Esophagus muscularis mucosa (tissue), 4 donors: ENCODE results near the gene NHLH2. TPM values are rescaled to one million over a fixed set of nuclear protein-coding genes. Genes with fewer than 3 reads are reported as not detected.

Experiments
- DNase-seq: peaks from one replicate; pipeline ENCODE4 v3.0.0-alpha.2; 2017; ENCODE audit errors: extremely low spot score
- H3K27ac ChIP-seq, 4 donors: fragments of 200-600 bp; sonication (generic); replicated peaks in 1 of 4; 1 replicate in 3 of 4; 2 replicates in 1 of 4; pipeline ENCODE4 v1.5.1; 2016 to 2019; ENCODE audit warnings: mild to moderate bottlenecking in 1 of 4
- H3K27me3 ChIP-seq, 4 donors: fragments of 200-600 bp; sonication (generic); one replicate each; pipeline versions ENCODE4 v1.5.1 to v1.6.0; 2016 to 2019
- H3K36me3 ChIP-seq, 4 donors: fragments of 200-600 bp; sonication (generic); one replicate each; pipeline ENCODE4 v1.5.1; 2016 to 2019
- H3K4me1 ChIP-seq, 4 donors: fragments of 200-600 bp; sonication (generic); one replicate each; pipeline ENCODE4 v1.5.1; 2016 to 2019
- H3K4me3 ChIP-seq, 4 donors: fragments of 200-600 bp; sonication (generic); 1 replicate in 2 of 4; 2 replicates in 2 of 4; pipeline ENCODE4 v1.5.1; 2016 to 2019; ENCODE audit warnings: mild to moderate bottlenecking in 4 of 4, moderate library complexity in 1 of 4
- H3K9me3 ChIP-seq, 4 donors: fragments of 200-600 bp; sonication (generic); 1 replicate in 3 of 4; 2 replicates in 1 of 4; pipeline ENCODE4 v1.5.1; 2016 to 2019
- EP300 ChIP-seq: sonication (generic); formaldehyde crosslinking; IDR thresholded peaks from one replicate; pipeline ENCODE4 v1.6.1; 2017; ENCODE audit warnings: antibody characterized with exemption
- POLR2A ChIP-seq: fragments of 450-650 bp; IDR thresholded peaks from one replicate; pipeline ENCODE4 v1.6.1; 2017; ENCODE audit warnings: antibody characterized with exemption, moderate library complexity, mild to moderate bottlenecking, low read depth
- POLR2AphosphoS5 ChIP-seq, 2 donors: sonication (generic); formaldehyde crosslinking; IDR thresholded peaks; one replicate each; pipeline ENCODE4 v1.6.1; 2017; ENCODE audit warnings: antibody characterized with exemption in 2 of 2
- WGBS: methylation state at CpG from one replicate; pipeline ENCODE4 v1.1.5; 2018; 5-methylcytosine and 5-hydroxymethylcytosine counted together
- intact Hi-C: fragments of 100-400 bp; cut with DNase I; formaldehyde crosslinking; loops from one replicate; pipeline ENCODE4 v1.15.1; 2023
- total RNA-seq, 4 donors: library from RNA; depleted of rRNA; stranded (reverse); fragments of >200 nt; gene quantifications; one replicate each; pipeline versions ENCODE4 v1.1.0 to v1.2.1, GENCODE V29; 2016
- TF ChIP-seq, protein P1 (sequence below), 3 experiments: fragments of 200-600 bp in 2 of 3; fragments of 450-650 bp in 1 of 3; sonication (generic) in 2 of 3; IDR thresholded peaks; one replicate each; pipeline ENCODE4 v1.5.1; 2017 to 2019; ENCODE audit warnings: antibody characterized with exemption in 3 of 3, mild to moderate bottlenecking in 2 of 3, moderate library complexity in 1 of 3

NHLH2 gene
- total RNA-seq, 4 donors from 2014 or later = not detected

DNA sequence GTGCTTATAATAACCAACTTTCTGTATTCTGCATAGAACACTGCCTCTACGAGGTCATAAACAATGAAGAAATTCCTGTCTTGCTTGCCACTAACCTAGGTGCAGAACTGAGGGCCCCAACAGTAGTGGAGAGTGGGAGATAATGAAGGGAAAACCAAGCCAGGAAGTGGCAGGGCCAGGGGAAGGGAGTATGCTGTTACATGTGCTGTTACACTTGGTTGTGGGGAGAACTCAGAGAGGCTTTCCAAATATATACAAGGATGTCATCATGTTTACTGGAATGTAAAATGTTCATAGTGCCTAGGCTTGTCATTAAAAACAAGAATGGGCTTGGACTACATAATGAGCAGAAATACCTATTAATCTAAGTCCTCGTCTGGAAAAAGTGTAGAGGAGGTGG lies 31.1 kb downstream of the NHLH2 start:
- H3K4me3 ChIP-seq = no peak overlapping the region
- intact Hi-C loops = loop anchor here (2.0 kb wide), 1 partner anchor 171 kb away; no protein-coding TSS in a partner anchor

DNA sequence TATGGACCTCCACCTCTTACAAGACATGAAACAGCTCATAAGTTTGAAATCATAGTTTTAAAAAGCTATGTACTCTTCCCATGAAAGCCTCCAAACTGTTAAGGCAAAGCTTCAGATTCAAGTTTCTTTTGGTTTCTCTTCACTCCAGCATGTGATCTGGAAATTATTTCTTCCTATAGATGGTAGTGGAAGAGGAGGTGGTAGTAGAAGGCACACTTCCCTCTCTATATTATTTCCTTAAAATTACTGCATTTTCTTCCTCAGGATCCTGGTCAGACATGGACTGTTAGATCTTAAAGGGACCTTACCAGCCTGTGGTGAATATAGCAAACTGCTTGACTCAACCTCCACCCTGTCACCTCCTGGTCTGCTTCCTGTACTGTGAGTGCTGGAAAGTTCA lies 31.9 kb downstream of the NHLH2 start:
- Histone ChIP-seq H3K4me3 (no peak overlapping the region), H3K4me1 (peaks cover 0 to 5% (median 0%) of the 10 kb centered on the region in 4 donors), H3K36me3 (no peaks in the 10 kb centered on the region), H3K27me3 (no peaks in the 10 kb centered on the region), H3K27ac (no peak overlapping the region), H3K9me3 (peaks cover 0 to 5% (median 0%) of the 10 kb centered on the region in 4 donors)
- DNase-seq = no peak
- TF ChIP-seq POLR2AphosphoS5 (IDR thresholded peaks at IDR 0.05) (no peak), POLR2A (no peak), EP300 (no peak)
- intact Hi-C loops = loop anchor here (2.0 kb wide), 1 partner anchor 172 kb away; no protein-coding TSS in a partner anchor

More for the DNA sequence above, 31.1 kb downstream of the NHLH2 start:
- no peak for DNase-seq
- Histone ChIP-seq H3K4me1 (peaks cover 0 to 5% (median 0%) of the 10 kb centered on the region in 4 donors), H3K27ac (no peak overlapping the region), H3K27me3 (no peaks in the 10 kb centered on the region), H3K36me3 (no peaks in the 10 kb centered on the region), H3K9me3 (peaks cover 0 to 5% (median 0%) of the 10 kb centered on the region in 4 donors)
- 49% methylated on average over 2 of the region's 2 CpGs for WGBS
- no peak for TF ChIP-seq POLR2AphosphoS5 (IDR thresholded peaks at IDR 0.05)
- TF ChIP-seq, protein P1, sequence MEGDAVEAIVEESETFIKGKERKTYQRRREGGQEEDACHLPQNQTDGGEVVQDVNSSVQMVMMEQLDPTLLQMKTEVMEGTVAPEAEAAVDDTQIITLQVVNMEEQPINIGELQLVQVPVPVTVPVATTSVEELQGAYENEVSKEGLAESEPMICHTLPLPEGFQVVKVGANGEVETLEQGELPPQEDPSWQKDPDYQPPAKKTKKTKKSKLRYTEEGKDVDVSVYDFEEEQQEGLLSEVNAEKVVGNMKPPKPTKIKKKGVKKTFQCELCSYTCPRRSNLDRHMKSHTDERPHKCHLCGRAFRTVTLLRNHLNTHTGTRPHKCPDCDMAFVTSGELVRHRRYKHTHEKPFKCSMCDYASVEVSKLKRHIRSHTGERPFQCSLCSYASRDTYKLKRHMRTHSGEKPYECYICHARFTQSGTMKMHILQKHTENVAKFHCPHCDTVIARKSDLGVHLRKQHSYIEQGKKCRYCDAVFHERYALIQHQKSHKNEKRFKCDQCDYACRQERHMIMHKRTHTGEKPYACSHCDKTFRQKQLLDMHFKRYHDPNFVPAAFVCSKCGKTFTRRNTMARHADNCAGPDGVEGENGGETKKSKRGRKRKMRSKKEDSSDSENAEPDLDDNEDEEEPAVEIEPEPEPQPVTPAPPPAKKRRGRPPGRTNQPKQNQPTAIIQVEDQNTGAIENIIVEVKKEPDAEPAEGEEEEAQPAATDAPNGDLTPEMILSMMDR (IDR thresholded peaks at IDR 0.05) = no peak
- no peak for TF ChIP-seq EP300
- no peak for TF ChIP-seq POLR2A

DNA sequence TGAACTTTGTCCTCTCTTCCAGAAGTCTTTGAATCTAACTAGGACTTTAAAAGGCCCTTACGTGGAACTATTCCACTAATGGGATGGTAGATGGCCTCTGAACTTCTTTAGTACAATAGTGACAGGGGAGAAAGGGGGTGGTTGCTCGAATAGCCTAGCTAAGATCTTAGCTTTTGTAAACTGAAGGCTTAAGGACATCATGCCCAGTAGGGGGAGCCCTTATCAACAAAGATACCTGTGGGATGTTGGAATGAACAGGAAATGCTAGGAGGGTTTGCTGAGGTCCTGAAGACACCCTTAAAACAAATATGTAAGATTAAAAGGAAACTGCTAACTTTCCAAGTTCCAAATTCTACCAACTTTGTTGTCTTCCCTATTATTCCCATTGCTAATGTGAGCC lies 33.2 kb downstream of the NHLH2 start:
- 6% methylated on average over 2 of the region's 2 CpGs for WGBS
- H3K27ac ChIP-seq = no peak overlapping the region
- no peaks in the 10 kb centered on the region for H3K27me3 ChIP-seq
- no peak for DNase-seq
- H3K36me3 ChIP-seq = no peaks in the 10 kb centered on the region
- intact Hi-C loops = loop anchor here (2.0 kb wide), 1 partner anchor 173 kb away; no protein-coding TSS in a partner anchor
- TF ChIP-seq, protein P1 (IDR thresholded peaks at IDR 0.05) = peak; percentile 49 to 57 (median 51)
- TF ChIP-seq POLR2A = no peak
- TF ChIP-seq POLR2AphosphoS5 (IDR thresholded peaks at IDR 0.05) = no peak
- no peak overlapping the region for H3K4me3 ChIP-seq
- peaks cover 0 to 5% (median 0%) of the 10 kb centered on the region in 4 donors for H3K4me1 ChIP-seq
- H3K9me3 ChIP-seq = peaks cover 0 to 5% (median 0%) of the 10 kb centered on the region in 4 donors

DNA sequence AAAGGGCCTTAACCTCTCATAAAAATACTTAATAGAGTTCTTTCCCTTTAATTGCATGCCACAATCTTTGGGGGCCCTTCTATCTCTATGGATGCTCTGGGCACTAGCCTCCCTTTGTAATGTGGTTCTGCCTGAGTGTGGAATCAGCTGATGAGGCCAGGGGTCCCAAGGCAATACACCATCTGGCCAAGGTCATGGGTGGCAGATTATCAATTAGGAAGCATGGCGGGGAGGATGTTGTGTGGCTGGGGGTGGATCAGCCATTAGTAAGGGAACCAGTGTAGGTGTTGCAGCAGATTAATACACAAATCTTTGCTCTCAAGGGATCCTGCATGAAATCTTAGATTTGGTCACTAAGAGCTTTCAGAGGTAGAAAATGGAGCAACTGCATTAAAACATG lies 35.3 kb downstream of the NHLH2 start:
- peaks cover 0 to 5% (median 0%) of the 10 kb centered on the region in 4 donors for H3K4me1 ChIP-seq

DNA sequence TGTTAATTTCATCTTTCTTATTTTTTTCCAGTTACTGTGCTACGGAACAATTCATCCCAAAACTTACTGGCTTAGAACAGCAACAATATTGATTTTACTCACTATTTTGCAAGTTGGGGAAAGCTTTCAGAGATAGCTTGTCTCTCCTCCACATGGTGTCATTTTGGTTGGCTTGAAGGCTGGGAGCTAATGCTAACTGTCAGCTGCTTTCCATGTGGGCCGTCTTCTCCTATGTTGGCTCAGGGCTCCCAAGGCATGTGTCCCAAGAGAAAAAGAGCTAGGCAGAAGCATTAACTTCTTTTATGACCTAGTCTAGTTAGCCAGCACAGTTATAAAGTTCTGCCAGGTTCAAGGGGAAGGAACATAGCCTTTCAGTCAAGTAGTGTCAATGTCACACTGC lies 38.5 kb downstream of the NHLH2 start:
- TF ChIP-seq, protein P1 (IDR thresholded peaks at IDR 0.05) = no peak
- no peak for TF ChIP-seq POLR2A
- no peak for TF ChIP-seq EP300
- TF ChIP-seq POLR2AphosphoS5 (IDR thresholded peaks at IDR 0.05) = no peak
- H3K9me3 ChIP-seq = peaks cover 0 to 5% (median 0%) of the 10 kb centered on the region in 4 donors
- no peaks in the 10 kb centered on the region for H3K27me3 ChIP-seq
- no peak overlapping the region for H3K4me3 ChIP-seq
- no peaks in the 10 kb centered on the region for H3K36me3 ChIP-seq
- no peak overlapping the region for H3K27ac ChIP-seq
- no peaks in the 10 kb centered on the region for H3K4me1 ChIP-seq
- intact Hi-C loops = no loop called here
- DNase-seq = no peak
- 71% methylated on average over 2 of the region's 2 CpGs for WGBS

More for the DNA sequence above, 35.3 kb downstream of the NHLH2 start:
- Histone ChIP-seq H3K27ac (no peak overlapping the region), H3K27me3 (no peaks in the 10 kb centered on the region), H3K9me3 (peaks cover 0 to 5% (median 0%) of the 10 kb centered on the region in 4 donors), H3K36me3 (no peaks in the 10 kb centered on the region), H3K4me3 (no peak overlapping the region)
- DNase-seq = no peak
- TF ChIP-seq, protein P1 (IDR thresholded peaks at IDR 0.05) = no peak
- no peak for TF ChIP-seq POLR2A
- TF ChIP-seq EP300 = no peak
- TF ChIP-seq POLR2AphosphoS5 (IDR thresholded peaks at IDR 0.05) = no peak
- WGBS = 100% methylated on average over 1 of the region's 1 CpG
- intact Hi-C loops = no loop called here
